CD4-positive, alpha-beta T cell (primary cell): ENCODE data around the gene PDLIM4. TPM values are rescaled to one million over a fixed set of nuclear protein-coding genes. Genes with fewer than 3 reads are reported as not detected.

Experiments
- ATAC-seq: fragments of 200-7000 bp; cut with Tn5 transposase; one replicate; pipeline ENCODE4 v1.10.0; 2022; ENCODE audit warnings: mild to moderate bottlenecking; ENCODE audit not compliant: poor library complexity
- CTCF ChIA-PET: fragments of 350-600 bp; sonication (Branson Sonifier 250); formaldehyde crosslinking; loops from one replicate; lab custom pipeline; 2021; ENCODE audit warnings: antibody characterized with exemption, inconsistent platforms; lab: Charles Lee
- POLR2A ChIA-PET: fragments of 350-600 bp; sonication (Branson Sonifier 250); formaldehyde crosslinking; loops from one replicate; lab custom pipeline; 2021; ENCODE audit warnings: antibody characterized with exemption, inconsistent platforms; lab: Charles Lee
- DNase-seq, 14 experiments: peaks; one replicate each; pipeline ENCODE4 v3.0.0-alpha.2; 2013 to 2020; ENCODE audit warnings: mixed read lengths in 2 of 14
- H3K27ac ChIP-seq, 2 donors: one replicate each; pipeline versions ENCODE4 v1.5.1 to v1.7.0; 2013; ENCODE audit warnings: low read length in 2 of 2, low read depth in 1 of 2, mild to moderate bottlenecking in 1 of 2
- H3K27me3 ChIP-seq, 2 experiments: 1 replicate in 1 of 2; 2 replicates in 1 of 2; pipeline versions ENCODE4 v1.6.1 to v1.7.0; 2013; ENCODE audit warnings: low read length in 2 of 2, control low read depth in 1 of 2, mild to moderate bottlenecking in 1 of 2, moderate library complexity in 1 of 2; ENCODE audit not compliant: insufficient read depth in 2 of 2, control insufficient read depth in 1 of 2
- H3K36me3 ChIP-seq: one replicate; pipeline ENCODE4 v1.6.1; 2013; ENCODE audit warnings: low read length, control low read depth; ENCODE audit not compliant: insufficient read depth
- H3K4me1 ChIP-seq: one replicate; pipeline ENCODE4 v1.6.1; 2013; ENCODE audit warnings: low read length, control low read depth; ENCODE audit not compliant: insufficient read depth
- H3K4me3 ChIP-seq: one replicate; pipeline ENCODE4 v1.5.1; 2013; ENCODE audit warnings: mild to moderate bottlenecking, low read length, moderate library complexity
- H3K9me3 ChIP-seq, 2 experiments: 1 replicate in 1 of 2; 2 replicates in 1 of 2; pipeline versions ENCODE4 v1.6.1 to v1.7.0; 2013; ENCODE audit warnings: low read length in 2 of 2, mild to moderate bottlenecking in 2 of 2, control low read depth in 1 of 2, moderate library complexity in 1 of 2; ENCODE audit not compliant: control insufficient read depth in 1 of 2, insufficient read depth in 1 of 2
- H3K27ac Mint-ChIP-seq: one replicate; pipeline ENCODE4 v1.8.0; 2020; ENCODE audit warnings: mixed read lengths
- H3K27me3 Mint-ChIP-seq: one replicate; pipeline ENCODE4 v1.8.0; 2021; ENCODE audit warnings: mixed read lengths
- H3K36me3 Mint-ChIP-seq: one replicate; pipeline ENCODE4 v1.8.0; 2021; ENCODE audit warnings: low read depth, mixed read lengths
- H3K4me1 Mint-ChIP-seq: one replicate; pipeline ENCODE4 v1.8.0; 2021; ENCODE audit warnings: low read depth, mixed read lengths
- H3K4me3 Mint-ChIP-seq: one replicate; pipeline ENCODE4 v1.8.0; 2020; ENCODE audit warnings: mild to moderate bottlenecking, mixed read lengths
- H3K9me3 Mint-ChIP-seq: one replicate; pipeline ENCODE4 v1.8.0; 2020; ENCODE audit warnings: mixed read lengths
- CTCF ChIP-seq: fragments of 200-600 bp; IDR thresholded peaks from one replicate; pipeline ENCODE4 v1.8.0; 2022; ENCODE audit warnings: antibody characterized with exemption, mild to moderate bottlenecking
- intact Hi-C, 2 experiments: fragments of 100-400 bp; cut with DNase I in 1 of 2; cut with micrococcal nuclease in 1 of 2; formaldehyde crosslinking; loops; one replicate each; pipeline versions ENCODE4 v1.15.1 to v1.9.0; 2023 to 2025; cut with DNase I, micrococcal nuclease
- total RNA-seq, 174 experiments: library from RNA in 2 of 174; stranded (reverse) in 2 of 174; gene quantifications; one replicate each; pipeline ENCODE4 v1.2.3 and lab custom pipeline; 2021 to 2026

Gene PDLIM4
- total RNA-seq, 2 experiments from 2014 or later = not detected

- H3K9me3 ChIP-seq = peaks cover under 1 to 3% of the 10 kb centered on the region in 2 experiments
- no peak overlapping the region for H3K27ac ChIP-seq
- no peaks in the 10 kb centered on the region for H3K27me3 ChIP-seq
- Mint-ChIP-seq H3K4me3 (no peak overlapping the region), H3K36me3 (peaks cover 3% of the 10 kb centered on the region), H3K4me1 (no peaks in the 10 kb centered on the region), H3K27me3 (no peaks in the 10 kb centered on the region), H3K9me3 (peaks cover 4% of the 10 kb centered on the region), H3K27ac (no peak overlapping the region)
- ChIA-PET CTCF (no interaction called here), POLR2A (no interaction called here)
- no peaks in the 10 kb centered on the region for H3K36me3 ChIP-seq
- DNase-seq (no peak), ATAC-seq (no peak)
- intact Hi-C loops = no loop called here
- TF ChIP-seq CTCF = no peak
- no peak overlapping the region for H3K4me3 ChIP-seq
- H3K4me1 ChIP-seq = no peaks in the 10 kb centered on the region
These were observed 52.8 kb downstream of the PDLIM4 start for GRCh38 chr5:132310141-132310834.

- DNase-seq = no peak
- no peak overlapping the region for H3K27ac Mint-ChIP-seq
- Histone ChIP-seq H3K4me3 (no peak overlapping the region), H3K27ac (no peak overlapping the region), H3K27me3 (no peaks in the 10 kb centered on the region), H3K36me3 (no peaks in the 10 kb centered on the region), H3K4me1 (no peaks in the 10 kb centered on the region), H3K9me3 (no peaks in the 10 kb centered on the region)
- no peak overlapping the region for H3K4me3 Mint-ChIP-seq
- CTCF ChIA-PET = no interaction called here
- POLR2A ChIA-PET = no interaction called here
- H3K36me3 Mint-ChIP-seq = no peaks in the 10 kb centered on the region
- no peak for ATAC-seq
- TF ChIP-seq CTCF = no peak
- peaks cover 2% of the 10 kb centered on the region for H3K9me3 Mint-ChIP-seq
- no peaks in the 10 kb centered on the region for H3K4me1 Mint-ChIP-seq
- intact Hi-C loops = no loop called here
- H3K27me3 Mint-ChIP-seq = no peaks in the 10 kb centered on the region
These were observed 55.9 kb downstream of the PDLIM4 start for GRCh38 chr5:132313366-132313765.

DNA sequence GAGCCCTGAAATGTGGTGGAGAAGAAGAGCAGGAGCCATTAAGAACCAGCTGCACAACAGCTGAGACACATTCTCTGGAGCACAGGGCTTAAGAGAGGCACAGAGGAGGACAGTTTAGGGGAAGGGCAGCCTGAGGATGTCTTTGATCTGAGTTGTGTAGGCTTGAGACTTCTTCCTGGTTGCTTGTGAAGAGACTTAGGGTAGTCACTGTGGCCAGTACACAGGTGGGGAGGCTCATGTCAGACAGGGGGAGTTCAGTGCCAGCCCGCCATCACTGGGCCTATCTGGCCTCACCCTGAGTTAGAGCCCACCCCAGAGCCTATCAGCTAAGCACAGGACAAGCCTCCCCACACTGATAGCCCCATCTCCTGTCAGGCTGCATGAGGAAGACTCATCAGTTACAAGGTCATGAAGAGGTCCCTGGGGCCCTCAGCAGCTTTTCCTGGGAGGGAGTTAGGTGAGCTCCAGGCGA lies 56.5 kb downstream of the PDLIM4 start:
- intact Hi-C loops = no loop called here
- no peaks in the 10 kb centered on the region for H3K27me3 ChIP-seq
- H3K36me3 ChIP-seq = no peaks in the 10 kb centered on the region
- Mint-ChIP-seq H3K27me3 (no peaks in the 10 kb centered on the region), H3K9me3 (no peaks in the 10 kb centered on the region), H3K27ac (no peak overlapping the region), H3K4me3 (no peak overlapping the region), H3K4me1 (no peaks in the 10 kb centered on the region), H3K36me3 (no peaks in the 10 kb centered on the region)
- ChIA-PET CTCF (no interaction called here), POLR2A (no interaction called here)
- TF ChIP-seq CTCF = no peak
- no peak overlapping the region for H3K4me3 ChIP-seq
- no peaks in the 10 kb centered on the region for H3K9me3 ChIP-seq
- ATAC-seq = no peak
- no peak for DNase-seq
- no peaks in the 10 kb centered on the region for H3K4me1 ChIP-seq
- H3K27ac ChIP-seq = no peak overlapping the region
